ENCODE results near the gene MBD4.
"Not testable (repeated sequence)": the region's sequence is repeated elsewhere in the genome, so short reads cannot be mapped to it uniquely, and the experiment has no call there.

The MBD4 gene

DNA sequence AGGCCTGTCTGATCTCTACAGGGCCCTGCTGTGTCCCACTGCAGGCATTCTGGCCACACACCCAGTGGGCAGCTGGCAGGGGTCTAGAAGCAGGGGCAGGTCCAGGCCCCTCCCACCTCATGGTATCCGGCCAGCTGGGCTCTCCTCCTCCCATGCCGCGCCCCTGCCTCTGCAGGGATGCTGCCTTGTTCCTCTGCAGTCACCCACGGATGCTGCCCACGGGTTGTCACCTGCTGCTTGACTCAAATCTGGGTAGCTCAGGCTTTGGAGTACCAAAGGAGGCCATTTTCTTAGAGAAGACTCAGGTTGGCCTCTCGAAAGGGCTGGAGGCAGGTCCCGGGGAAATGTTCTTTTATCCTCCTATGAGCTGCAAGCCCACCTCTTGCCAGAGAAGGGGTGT is 36.3 kb downstream of the MBD4 start:
- no peak for DNase-seq

DNA sequence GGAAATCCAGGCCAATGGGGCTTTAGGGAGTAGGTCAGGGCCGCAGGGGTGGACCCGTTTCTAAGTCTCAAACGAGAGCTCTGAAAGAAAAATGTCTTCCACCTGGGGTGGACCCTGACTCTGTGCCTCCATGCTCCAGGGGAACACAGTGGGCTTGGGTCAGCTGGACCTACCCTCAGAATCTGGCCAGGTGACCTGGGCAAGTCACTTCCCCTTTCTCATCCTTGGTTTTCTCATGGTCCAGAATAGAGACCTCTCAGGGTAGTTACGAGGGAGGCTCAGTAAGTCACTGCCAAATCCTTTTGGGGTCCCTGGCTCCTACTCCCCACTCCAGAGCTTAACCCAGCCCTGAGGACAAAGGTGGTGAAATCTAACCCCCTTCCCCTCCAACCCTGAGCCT is 37.1 kb downstream of the MBD4 start:
- DNase-seq, result no peak

DNA sequence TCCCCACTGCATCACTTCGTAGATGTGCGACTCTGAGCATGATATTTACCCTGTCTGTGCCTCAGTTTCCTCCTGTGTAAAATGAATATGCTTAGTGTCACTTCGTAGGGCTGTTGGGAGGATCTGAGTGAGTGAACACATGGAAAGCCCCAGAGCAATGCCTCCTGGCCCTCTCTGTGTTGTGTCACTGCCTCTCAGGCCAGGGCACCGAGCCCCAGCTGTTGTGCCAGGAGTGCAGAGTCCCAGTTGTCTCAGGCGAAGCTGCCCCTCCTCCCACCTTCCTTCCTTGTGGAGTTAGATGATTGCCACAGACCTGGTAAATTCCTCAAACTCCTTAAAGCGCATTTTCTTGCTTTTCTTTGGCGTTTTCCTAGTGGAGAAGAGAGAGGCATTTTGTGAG is 37.5 kb downstream of the MBD4 start:
- DNase-seq, result no peak

DNA sequence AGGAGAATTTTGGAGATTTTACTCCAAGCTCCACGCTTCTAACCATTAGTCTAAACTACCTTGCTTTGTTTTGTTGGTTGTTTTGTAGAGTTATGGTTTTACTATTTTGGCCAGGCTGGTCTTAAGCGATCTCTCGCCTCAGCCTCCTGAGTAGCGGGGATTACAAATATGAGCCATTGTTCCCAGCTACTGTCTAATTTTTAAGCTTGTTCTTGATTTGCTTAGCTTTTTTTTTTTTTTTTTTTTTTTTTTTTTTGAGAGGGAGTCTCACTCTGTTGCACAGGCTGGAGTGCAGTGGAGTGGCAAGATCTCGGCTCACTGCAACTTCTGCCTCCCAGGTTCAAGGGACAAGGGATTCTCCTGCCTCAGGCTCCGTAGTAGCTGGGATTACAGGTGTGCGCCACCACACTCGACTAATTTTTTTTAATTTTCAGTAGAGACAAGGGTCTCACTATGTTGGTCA is 39.8 kb downstream of the MBD4 start:
- no peak for DNase-seq

DNA sequence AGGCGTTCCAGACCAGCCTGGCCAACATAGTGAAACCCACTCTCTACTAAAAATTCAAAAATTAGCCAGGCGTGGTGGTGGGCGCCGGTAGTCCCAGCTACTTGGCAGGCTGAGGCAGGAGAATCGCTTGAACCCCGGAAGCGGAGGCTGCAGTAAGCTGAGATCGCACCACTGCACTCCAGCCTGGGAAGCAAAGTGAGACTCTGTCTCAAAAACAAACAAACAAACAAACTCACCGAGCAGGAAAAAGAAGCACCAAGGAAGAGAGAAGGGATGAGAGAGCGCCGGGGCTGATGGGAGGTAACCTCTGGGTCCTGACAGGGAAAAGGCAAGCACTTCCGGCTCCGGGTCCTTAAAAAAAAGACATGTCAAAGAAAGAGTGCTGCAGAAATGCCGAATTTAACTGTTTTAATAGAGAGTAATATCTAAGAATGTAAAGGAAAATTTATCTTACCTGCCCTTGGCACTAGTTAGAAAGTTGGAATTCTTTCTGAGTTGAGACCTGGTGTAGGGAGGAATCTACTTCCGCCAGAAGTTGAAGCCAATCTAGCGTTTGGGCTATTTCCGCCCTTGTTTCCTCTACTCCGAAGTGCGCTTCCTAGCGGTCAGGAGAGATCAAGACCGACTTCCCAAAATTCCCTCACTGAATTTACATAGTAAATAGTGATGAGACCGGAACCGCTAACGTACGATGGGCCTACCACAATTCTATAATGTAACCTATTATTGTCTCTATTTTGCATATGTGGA is 40.4 kb downstream of the MBD4 start:
- peak; percentile 86 for DNase-seq

DNA sequence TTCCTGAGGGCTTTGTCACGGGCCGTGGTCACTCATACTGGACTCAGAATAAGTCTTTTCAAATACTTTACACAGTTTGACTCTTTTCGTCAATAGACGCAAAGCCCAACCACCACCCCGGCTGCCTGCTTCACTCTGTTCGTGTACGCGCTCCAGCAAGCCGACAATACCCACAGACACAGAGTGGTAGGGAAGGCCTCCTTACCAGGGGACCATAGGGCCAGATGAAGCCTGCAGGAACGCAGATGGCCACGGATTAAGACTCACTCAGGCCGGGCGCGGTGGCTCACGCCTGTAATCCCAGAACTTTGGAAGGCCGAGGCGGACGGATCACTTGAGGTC is 41.0 kb downstream of the MBD4 start:
- no peak for DNase-seq

DNA sequence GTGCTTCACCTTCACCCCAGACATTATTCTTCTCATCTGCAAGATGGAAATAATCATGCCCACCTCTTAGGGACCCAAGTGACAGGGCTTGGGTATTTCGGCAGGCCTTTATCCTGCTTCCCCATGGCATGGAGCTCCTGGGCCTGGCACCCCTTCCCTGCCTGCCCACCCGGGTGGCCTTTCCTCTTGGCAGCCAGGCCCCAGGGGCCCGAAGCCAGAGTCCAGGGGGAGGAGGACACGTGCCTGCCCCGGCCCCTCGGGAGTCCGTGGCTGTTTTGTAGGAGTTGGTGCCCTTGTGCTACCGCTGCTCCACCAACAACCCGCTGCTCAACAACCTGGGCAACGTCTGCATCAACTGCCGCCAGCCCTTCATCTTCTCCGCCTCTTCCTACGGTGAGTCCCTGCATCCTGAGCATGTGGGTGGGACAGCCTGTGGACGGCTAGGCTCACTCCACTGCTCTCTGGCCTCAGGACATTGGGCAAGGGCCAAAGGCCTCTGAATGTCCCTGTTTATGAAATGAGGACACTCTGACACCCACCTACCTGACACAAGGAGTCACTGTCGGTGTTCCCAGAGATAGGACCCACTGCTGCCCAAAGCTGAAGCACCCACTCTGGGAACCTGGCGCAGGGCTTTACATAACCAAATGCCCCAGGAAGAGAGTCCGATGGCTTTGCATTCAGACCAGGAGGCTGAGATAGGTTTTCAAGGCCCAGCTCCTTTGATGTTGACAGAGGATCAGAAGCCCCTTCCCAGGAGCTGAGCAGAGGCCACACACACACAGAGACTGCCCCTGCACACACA is 45.8 kb downstream of the MBD4 start:
- not testable (repeated sequence) for DNase-seq

DNA sequence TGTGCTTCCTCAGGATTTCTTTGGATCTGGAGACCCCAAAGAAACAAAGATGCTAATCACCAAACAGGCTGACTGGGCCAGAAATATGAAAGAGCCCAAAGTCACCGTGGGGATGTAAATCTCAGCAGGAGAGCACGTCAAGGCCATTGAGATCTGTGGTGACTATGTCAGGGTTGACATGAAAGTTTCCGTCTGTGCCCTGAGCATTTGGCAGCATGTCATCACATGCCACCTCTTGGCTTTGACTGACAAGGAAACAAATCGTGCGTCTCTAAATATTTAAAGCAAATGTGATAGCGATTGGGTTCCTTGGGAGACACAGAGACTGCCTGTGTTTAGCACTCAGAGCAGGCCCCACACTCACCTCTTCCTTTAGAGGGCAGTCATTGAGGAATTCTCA is 46.5 kb downstream of the MBD4 start:
- DNase-seq, result no peak

DNA sequence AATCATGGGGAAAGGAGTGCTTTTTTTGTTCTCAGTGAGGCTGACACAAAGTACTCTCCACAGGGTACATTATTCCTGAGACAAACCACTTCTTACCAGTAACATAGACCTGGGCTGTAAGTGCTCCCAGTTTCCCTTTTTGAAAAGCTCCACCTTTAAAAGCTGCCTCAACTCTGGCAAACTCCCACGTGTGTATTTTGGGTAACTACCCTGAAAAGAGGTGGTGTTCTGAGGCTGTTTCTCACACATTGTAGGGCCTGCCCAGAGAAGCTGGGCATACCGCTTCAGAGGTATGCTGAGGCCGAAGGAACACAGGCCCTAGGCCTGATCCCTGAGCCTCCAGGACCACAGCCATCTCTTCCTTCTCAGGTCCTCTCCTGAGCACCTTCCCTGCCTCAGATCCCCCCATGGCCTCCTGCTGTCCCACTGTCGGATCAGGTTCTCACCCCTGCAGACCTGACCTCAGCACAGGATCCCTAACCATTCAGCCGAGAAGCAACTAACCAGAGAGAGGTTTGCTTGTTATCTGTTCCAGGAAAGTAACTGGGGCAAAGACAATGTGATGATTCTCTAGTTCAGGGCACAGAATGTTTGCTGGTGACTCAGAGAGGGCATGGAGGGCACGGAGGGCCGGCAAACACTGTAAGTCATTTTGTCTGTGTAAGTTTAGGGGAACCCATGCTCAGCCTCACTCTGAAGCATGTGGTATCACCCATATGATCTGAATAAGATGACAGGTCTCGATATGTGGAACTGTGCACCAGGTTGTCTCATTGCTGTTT is 47.5 kb downstream of the MBD4 start:
- not testable (repeated sequence) for DNase-seq

DNA sequence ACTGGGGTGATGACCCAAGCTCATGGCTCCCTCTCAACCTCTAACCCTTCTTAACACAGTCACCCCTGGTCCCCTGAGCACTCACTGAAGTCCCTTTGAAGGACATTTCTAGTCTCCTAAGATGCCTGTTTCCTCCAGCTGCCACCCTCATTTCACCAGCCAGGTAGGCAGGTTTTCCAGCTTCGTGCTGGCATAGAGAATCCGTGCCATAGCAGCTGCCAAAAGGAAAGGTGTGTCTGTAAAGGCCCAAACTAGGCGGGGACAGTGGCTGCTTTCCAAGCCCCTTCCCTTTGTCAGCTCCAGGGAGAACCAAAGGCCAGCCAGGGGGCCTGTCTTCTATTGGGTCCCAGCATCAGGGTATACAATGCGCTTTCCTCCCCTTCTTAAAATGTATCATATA is 48.2 kb downstream of the MBD4 start:
- not testable (repeated sequence) for DNase-seq

DNA sequence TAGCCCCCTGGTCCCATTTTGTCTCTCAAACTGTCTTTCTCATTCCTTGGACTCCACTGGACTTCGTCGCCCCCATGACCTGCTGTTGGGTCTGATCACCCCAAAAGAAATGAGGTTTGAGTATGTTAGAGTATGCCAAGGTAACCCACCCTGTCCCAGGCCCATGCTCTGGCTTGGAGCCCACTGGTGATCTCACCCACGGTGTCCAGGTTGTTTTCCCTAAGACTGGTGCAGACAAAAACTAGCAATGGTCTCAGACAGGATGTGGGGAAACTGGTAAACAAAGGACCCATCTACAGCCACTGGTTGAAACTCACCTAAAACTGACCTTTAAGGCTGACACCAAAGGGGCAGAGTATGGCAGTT is 50.2 kb downstream of the MBD4 start:
- DNase-seq, result no peak

DNA sequence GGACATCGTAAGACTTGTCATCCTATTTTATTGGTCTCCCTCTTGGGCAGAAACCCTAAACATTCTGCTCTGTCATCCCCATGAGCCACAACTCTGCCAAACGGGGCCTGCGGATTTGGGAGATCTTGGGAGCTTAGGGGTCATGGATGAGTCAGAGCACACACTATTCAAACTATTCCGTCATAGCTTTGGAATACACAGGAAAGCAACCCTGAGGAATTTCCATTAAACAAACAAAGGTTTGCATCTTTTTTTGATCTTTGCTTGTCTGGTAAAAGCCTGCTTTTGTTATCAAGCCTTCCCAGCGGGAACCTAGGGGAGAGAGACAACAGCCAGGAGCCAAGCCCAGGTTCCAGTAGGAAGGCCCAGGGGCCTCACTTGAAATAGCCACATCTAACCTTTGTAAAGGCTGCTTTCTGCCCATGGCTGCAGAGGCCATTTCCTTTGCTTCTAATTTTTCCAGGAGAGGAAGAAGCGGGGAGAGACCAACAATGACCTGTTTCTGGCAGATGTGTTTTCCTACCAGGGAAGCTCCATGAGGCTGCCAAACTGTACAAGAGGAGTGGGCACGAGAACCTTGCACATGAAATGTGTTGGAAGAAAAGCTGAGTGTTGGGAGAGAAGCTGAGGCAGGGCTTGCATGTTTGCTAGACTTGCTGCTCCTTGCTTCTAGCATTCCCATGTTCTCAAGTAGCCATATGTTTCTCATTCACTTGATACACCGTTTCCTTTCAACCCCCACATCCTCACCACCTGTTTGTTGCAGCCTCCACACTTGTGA is 50.8 kb downstream of the MBD4 start:
- not testable (repeated sequence) for DNase-seq

DNA sequence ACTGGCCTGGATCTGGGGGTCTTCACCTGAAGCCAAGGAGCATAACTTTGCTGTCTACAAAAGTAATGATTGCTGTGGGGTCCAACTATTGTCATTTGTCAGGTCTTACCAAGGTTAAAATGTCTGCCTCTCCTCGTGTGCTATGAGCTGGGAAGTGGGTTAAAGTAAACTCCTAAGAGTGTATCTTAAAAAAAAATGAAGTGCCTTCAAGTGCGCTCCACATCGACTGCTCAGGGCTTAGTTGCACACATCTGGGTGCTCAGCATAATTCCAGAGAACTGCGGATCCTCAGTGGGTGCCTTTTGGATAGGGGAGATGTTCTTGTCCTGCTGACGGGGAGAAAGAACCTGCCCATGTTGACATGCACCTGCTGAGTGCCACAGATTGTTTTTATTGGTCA is 52.3 kb downstream of the MBD4 start:
- DNase-seq, result no peak

DNA sequence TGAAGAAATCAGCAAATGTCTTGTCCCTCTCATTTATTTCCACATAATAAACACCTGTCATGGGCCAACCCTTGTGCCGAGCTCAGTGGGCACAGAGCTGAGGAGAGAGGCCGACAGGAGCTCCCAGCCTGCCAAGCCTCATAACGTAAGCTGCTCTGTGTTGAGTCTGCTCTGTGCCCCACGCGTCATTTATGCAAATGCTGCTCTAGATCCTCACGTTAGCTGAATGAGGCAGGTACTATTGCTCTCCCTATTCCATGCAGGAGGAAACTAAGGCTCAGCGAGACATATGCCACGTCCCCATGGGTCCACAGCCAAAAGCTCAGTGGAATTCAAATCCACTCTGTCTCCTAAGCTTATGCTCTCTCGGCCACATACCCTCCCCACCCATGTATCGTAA is 52.8 kb downstream of the MBD4 start:
- DNase-seq, result no peak

DNA sequence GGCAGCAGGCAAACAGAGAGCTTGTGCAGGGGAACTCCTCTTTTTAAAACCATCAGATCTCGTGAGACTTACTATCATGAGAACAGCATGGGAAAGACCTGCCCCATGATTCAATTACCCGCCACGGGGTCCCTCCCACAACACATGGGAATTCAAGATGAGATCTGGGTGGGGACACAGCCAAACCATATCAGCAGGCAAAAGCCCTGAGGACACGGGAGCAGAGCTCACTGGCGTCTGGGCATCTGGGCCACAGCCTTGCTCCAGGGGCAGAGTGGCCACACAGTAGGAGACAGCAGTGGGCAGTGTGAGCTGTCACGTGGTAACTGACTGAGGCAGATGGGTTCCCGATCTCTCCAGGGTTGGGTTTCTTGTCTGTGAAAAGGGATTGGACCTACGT is 54.2 kb downstream of the MBD4 start:
- DNase-seq, result not testable (repeated sequence)

DNA sequence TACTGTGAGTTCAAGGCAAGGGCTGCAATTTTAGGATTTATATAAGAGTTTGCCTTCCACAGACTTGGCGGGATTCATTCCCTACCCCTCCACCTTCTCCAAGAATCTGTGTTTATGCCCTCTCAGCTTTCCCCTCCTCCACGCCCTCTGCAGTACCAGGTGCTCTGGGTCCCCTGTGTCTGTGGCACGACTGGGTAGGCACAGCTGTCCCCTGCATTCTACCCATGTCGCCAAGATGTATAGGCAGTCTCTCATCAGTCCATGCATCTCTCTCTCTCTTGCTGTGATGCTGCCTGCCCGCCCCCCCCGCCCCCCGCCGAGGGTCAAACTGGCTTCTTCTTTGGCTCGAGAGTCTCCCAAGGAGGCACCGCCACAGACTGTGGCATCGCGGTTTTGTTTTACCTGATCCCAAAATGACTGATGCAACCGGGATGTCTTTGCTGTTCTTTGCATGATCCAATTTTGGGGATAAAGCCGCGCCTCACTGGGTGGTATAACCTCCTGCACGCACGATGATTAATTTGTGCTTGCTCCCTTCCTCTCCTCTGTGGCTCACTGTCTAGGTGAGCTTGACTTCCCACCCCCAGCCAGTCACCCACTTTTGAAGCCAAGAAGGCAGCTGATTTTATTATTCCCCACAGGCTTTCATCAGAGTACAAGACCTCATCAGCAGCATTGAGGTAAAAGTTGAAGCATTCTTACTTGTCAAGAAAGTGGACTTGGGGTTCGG is 55.0 kb downstream of the MBD4 start:
- DNase-seq, result no peak

DNA sequence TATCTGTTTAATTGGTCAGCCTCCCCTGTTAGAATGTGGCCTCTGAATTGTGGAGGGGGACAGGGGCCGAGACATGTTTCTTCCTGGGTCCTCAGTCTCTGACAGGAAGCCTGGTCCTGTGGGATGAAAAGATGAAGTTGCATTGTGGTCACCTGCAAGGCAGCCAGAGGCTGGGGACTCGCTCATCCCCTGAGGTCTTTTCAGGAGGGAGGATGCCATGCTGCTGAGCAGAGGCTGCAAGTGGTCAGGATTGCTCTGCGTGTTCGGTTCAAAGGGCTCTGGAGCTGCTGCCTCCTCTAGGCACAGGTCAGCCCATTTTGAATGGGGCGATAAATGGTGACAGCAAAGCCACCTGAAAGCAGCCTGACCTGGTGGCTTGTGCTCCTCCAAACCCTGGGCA is 55.6 kb downstream of the MBD4 start:
- not testable (repeated sequence) for DNase-seq

DNA sequence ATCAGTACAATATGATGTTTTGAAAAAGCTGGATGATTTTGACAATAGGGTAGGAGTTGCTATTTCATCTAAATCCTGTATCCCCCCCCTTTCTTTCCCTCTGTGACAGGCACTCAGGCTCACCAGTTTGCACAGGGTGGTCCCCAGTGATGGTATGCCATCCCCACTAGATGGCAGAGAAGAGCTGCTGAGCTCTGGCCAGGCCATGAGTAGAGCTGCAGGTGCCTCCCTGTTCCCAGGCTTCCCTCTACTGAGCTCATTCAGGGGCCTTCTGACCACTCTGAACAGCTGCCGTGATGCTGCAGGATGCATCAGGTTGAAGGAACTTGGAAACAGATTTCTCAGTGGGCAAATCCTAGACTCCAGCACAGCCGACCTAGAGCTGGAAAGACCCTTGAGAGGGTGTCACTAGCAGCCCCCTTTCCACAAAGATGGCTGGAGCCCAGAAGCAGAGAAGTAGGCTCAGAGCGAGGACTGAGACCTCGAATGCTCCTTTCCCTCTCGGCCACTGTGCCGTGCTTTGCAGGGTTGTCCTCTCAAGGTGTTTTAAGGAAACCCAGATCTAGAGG is 56.4 kb downstream of the MBD4 start:
- DNase-seq, result peak; percentile 37

DNA sequence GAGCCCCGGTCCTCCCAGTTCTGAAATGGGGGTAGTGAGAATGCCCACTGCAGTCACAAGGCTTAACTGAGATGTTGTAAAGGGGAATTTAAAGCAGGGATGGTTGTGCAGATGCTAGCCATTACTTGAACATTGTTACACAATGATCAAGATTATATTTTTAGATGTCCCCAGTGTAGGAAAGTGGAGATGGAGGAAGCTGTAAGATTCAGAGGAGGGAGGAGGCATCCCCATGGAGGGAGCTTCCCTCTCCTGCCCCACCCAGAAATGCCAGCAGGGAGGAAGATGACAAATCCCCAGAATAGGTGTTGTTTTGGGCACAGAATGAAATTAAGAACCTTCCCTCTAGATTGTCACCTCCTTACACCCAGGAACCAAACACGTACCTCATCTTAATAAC is 57.4 kb downstream of the MBD4 start:
- no peak for DNase-seq

Measured in NCI-H2227 treated with DMSO at 0.1 percent for 48 hours (cell line).